ENCODE results near the gene ETNK1.

Gene ETNK1

DNA sequence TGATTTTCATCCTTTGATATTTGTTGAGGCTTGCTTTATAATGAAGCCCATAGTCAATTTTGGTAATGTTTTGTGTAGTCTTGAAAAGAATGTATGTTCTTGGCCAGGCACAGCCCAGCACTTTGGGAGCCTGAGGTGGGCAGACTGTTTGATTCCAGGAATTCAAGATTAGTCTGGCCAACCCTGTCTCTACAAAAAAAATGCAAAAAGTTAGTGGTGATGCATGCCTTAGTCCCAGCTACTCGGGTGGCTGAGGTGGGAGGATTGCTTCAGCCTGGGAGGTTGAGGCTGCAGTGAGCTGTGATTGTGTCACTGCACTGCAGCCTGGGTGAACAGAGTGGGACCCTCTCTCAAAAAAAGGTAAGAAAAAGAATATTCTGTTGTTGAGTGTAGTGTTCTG lies 10.8 kb downstream of the ETNK1 start:
- no peak for DNase-seq

DNA sequence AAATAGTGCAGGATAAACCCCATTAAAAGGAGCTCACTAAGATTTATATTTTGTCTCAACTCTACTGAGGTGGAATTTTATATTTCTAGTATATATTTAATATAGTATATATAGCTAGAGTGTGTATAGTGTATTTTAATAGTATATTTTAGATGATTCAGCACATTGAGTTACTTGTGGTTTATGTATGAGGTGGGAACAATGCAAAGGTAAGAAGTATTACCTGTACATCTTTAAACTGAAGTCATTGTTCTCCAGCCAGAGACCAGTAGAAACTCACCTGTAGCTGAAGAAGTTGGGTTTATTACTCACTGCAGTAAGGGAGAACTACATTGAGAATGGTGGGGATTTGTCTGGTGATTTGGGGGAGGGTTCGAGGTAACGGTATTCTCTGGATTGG lies 15.9 kb downstream of the ETNK1 start:
- no peak for DNase-seq

DNA sequence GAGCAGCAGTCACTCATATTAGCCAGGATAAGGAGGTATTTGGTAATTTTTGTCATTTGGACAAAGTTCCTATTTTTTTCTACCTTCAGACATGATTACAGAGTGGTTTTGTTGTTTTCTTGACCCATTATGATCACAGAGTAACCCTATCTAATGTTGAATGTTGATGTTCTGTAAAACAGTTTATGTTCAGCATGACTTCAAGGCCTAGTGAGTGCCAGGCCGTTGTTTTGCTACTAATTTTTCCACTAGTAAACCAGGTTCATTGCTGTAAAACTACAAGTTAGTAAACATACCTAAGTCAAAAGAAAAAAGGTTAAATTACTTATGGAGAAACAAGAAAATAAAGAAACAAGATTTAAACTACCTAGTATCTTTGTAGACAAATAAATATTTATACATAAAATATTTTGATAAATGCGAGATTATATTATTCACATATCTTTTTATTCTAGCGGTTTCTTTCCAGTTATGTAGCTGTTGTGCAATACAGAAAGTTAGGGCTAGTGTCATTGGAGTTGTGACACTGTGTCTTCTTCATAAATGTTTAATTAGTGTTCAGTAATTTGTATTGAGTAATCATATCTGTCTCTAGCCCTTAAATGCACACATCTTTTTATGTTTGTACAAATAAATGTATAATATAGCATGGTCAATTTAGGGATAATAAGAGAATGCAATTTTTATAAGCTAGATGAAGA lies 16.5 kb downstream of the ETNK1 start:
- no peak for DNase-seq

DNA sequence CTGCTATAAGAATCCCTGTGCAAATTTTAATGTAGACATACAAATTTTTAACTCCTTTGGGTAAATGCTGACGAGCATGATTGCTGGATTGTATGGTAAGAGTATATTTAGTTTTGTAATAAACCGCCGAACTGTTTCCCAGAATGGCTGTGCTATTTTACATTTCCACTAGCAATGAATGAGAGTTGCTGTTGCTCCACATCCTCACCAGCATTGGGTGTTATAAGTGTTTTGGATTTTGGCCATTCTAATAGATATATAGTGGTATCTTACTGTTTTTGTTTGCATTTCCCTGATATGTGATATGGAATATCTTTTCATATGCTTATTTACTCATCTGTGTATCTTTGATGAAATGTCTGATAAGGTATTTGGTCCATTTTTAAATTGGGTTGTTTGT lies 23.7 kb downstream of the ETNK1 start:
- no peak for DNase-seq

DNA sequence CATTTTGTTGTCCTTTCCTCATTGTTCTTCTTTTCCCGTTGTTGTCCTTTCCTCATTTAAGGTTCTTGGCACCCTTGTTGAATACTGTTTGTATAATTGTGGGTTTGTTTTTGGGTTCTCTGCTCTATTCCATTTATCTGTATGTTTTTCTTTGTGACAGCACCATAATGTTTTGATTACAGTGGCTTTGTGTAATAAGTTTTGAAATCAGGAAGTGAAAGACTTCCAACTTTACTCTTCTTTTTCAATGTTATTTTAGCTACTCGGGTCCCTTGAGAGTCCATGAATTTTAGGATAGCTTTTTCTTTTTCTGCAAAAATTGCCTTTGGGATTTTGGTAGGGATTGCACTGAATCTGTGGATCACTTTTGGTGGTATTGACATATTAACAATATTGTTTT lies 28.1 kb downstream of the ETNK1 start:
- DNase-seq: no peak

DNA sequence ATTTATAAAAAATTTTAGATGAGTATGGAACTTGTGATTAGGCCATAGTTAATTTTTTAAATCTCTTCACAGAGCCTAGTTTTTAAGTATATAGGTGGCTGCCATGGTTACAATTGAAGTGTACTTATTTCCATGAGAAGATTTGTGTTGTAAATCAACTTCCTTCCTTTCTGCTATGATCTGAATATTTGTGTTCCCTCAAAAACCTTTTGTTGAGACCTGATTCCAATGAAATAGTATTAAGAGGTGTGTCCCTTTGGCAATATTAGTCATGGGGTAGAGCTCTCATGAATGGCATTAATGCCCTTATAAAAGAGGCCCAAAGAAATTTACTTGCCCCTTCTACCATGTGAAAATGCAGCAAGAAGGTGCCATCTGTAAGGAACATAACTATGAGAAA lies 28.8 kb downstream of the ETNK1 start:
- DNase-seq: no peak

DNA sequence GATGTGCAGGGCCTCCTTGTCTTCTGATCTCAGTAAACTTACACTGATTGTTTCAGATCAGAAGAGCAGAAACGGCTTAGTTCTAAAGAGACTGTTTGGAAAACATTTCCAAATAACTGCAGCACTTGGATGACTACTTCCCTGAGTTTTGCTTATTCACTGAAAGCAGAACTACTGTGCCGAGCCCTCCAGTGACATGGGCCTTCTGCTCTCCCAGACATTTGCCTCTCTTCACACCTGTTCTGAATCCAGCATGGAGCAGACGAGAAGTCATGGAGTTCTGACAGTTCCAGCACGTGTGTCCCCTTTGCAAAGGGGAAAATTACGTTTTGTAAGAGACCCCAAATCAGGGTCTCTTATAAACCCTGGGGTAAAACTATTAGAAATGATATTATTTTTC lies 31.4 kb downstream of the ETNK1 start:
- DNase-seq: no peak

DNA sequence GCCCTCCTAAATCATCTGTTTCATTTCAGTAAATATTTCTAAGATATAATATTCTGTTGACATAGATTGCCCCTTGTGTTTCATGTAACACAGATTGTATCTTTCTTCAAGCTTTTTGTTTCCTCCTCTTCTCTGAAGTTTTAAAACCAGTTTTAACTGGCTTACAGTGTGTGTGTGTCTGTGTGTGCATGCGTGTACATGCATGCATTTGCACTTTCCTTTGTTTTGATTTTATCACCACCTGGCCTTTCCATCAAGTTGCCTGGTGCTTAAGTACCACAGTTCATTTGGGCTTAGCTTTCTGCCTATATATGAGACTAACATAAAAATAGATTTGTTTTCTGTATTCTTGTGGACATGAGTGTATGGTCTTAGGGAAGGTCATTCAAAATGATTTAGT lies 31.9 kb downstream of the ETNK1 start:
- no peak for DNase-seq

DNA sequence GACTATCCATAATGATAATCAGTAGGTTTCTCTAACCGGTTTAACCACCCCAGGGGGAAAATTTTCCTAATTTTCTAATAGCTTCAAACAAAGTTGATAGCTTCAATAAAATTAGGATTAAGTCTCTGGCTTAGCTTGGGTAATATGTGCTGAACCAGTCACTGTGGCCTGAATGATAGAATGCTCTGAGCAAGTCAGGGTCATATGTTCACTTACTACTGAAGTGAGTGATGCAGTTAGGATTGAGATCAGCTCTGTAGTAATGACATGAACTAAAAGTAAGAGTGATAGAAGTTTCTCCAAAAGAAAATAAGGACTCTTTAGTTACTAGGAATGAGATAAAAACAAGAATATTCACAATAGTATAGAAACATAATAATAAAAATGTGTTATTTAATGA lies 32.6 kb downstream of the ETNK1 start:
- DNase-seq: no peak

DNA sequence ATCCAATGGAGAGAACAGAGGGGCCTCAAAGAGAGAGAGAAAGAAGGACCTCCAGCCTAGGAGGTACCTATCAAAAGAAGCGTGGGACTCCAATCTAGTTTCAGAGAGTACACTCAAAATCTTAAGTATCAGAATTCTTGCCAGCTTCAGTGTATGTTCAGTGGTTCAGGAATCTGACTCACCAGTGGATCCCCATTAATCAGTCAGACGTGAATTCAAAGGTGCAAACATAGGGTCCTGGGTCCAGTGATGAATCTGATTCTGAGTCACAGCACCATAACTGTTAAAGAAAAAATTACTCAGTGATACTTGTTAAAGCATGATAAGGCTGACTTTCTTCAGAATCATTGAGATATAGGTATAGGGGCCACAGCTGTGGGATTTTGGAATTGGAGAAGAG lies 33.2 kb downstream of the ETNK1 start:
- DNase-seq: no peak

DNA sequence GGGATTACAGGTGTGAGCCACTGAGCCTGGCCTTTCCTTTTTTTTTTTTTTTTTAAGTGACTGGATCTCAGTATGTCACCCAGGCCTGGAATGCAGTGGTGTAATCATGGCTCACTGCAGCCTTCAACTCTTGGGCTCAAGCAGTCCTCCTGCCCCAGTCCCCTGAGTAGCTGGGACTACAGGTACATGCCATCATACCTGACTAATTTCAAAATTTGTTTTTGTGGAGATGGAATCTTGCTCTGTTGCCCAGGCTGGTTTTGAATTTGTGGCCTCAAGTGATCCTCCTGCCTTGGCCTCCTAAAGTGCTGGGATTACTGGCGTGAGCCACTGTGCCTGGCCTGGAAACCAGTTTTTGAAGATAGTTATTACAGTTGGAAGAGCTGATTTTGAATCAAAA lies 37.4 kb downstream of the ETNK1 start:
- no peak for DNase-seq

DNA sequence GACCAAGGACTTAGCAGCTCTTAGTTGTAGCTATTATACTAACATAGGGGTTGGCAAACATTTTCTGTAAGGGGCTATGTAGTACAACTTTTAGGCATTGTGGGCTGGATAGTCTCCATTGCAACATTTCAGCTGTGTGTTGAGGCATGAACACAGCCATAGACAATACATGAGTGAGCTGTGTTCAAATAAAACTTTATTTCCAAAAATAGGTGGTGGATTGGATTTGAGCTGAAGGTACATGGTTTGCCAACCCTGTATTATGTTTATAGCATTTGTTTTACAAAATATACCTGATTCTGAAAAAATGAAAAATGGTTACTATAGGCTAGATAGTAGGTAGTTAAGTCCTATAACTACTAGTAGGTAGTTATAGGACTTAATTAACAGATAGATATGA lies 40.5 kb downstream of the ETNK1 start:
- DNase-seq: no peak

DNA sequence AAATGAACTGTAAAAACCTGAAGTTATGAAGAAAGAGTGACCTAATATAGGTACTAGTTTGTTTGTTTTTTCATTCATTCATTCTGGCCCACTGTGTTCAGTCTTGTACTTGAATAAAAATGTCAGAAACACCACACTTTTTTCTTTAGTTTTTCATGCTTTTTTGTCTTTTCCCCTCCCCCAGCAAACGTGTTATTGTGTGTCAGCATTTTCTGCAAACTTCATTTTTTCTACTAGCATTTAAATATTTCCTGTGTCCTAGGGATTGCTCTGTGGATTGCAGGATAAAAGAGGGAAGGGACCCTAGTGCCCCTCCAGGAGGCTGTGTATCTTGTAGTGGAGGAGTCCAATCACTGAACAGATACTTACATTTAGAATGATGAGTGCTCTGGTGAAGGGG lies 42.2 kb downstream of the ETNK1 start:
- no peak for DNase-seq

DNA sequence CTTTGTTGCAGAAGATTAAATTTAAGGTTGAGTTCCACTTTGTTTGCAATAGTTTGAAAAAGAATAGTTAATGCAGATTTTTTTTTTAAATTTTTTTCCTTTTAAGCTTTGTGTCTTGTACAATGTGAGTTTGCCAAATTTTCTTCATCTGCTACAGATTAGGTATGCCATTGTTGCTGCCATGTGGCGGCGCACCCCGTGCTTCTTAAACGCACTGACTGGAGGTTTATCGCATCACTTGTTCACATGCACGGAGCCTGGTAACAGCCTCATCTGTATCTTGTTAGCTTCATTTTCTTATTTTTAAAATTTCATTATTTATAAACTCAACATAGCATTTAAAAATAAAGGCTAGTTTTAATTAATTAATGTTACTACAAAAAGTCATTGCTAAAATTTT lies 43.5 kb downstream of the ETNK1 start:
- DNase-seq: no peak

DNA sequence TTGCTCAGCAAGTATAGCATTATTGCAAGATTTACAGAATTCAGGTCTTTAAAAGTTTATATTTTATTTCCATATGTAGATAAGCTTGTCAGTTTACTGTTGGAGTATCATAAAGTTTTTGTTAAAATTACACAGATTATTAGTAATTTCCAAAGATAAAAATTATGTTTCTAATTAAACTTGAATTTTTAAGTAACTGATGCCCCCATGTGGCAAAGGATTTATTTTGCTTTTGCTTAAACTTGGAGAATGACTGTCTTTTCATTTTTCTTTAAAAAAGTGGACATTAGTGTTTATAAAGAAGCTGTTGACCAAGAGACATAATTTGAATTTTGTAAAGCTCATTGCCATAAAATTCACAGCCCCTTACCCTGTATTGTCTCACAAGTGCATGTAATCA lies 45.8 kb downstream of the ETNK1 start:
- DNase-seq: no peak

DNA sequence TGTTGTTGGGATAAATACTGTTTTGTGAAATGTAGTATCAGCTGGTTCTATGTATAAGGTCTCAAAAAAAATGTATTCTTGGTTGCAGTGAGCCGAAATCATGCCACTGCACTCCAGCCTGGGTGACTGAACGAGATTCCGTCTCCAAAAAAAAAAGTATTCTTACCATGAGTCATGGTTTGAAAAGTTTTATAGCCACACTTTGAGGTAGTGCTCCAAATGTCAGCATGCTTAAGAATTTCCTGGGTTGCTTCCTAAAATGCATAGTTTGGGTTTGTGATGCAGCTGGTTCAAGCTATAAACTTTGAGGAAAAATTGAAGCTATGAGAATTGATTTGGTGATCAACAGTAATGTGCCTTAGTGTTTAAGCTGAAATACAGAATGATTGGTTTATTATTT lies 48.0 kb downstream of the ETNK1 start:
- DNase-seq: no peak

DNA sequence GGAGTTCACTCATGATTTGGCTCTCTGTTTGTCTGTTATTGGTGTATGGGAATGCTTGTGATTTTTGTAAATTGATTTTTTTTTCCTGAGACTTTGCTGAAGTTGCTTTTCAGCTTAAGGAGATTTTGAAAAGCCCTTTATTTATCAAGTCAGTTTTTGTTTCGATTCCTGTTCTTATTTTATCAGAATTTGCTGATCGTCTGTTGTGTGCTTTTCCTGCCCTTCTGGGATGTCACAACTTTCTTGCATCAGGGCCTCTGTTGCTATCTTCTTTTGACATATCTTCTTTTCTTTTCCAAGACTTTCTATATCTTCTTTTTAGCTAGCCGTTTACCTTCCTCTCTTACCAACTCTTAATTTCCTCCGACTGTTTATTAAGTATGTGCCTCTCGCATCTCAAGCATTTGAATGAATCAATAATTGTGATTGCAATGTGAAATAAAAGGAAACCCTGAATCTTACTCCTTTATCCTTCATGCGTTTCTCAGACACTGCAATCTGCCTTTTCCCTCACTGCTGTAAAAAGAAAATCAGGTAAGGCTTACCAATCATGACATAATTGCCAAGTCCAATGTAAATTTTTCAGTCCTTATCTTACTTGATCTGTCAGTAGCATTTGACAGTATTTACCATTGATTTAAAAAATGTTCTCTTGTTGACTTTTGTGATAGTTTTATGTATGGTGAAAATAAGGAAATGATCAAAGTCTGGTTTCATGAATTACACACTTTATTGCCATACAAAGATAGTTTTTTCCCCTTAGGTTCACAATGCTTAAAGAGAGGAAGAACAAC lies 53.0 kb downstream of the ETNK1 start:
- no peak for DNase-seq

DNA sequence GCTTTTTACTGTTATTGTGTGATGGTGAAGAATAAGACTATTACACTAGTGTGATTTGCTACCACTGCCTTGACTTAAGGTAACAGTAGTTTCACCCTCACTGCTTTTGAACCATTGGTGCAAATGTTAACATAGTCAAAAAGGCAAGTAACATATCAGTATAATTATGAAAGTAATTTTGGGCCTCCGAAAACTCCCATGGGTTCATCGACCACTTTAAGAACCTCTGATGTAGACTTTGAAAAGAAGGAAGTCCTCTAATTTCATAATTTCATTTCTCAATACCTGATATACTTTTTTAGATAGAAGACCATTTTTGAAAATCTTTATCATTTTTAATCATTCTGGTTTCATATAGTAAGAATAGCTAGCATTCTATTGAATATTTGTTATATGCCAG lies 57.7 kb downstream of the ETNK1 start:
- DNase-seq: no peak

DNA sequence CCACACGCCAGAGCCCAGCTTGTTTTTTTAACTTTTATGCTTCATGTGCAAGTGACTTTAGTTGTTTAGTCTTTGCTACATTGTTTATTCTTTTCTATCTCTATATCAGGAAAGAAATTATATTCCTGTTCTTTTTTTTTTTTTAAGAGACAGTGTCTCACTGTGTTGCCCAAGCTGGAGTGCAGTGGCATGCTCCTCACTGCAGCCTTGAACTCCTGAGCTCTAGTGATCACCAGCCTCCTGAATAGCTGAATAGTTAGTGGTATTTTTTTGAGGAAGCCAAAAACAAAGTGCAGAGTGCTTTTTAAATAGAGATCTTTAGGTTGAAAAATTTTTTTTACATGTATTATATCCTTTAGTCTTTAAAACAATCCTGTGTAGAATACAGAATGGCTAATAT lies 58.2 kb downstream of the ETNK1 start:
- no peak for DNase-seq

DNA sequence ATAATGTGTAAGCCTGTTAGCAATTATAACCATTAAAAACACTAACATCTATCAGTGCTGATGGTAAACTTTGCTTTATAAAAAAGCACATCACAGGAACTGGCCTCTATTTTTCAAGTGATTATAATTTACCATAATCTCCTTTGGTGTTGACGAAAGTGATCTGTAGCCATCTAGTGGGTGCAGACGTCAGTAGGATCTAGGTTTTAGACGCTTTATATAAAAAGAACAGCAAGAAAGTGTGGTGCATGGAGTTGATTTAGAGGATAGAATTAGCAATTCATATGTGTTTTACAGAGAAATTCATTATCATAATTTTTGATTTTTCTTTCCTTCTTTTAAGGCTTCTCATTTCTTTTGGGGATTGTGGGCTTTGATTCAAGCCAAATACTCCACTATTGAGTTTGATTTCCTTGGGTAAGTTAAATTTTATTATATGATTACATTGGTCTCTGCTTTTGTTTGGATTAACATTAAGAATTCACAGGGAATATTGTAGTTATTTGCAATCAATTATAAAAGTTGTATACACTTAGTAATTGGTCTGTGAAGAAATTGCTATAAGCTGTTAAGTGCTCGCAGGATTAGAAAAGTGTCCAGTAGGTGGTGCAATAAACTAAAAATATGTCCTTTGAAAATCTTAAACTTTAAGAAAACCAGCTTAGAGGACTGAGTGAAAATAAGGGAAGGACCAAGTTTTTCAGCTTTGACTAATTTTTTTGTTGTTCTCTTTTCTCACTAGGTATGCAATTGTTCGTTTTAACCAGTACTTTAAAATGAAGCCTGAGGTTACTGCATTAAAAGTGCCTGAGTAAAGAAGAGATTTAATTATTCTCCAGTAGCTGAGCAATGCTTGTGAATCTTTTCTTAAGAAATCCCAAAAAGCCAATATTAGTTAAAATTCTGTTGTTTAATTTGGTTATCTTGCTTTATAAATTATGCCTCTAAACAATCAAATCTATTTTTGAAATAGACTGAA lies 59.5 kb downstream of the ETNK1 start:
- no peak for DNase-seq

DNA sequence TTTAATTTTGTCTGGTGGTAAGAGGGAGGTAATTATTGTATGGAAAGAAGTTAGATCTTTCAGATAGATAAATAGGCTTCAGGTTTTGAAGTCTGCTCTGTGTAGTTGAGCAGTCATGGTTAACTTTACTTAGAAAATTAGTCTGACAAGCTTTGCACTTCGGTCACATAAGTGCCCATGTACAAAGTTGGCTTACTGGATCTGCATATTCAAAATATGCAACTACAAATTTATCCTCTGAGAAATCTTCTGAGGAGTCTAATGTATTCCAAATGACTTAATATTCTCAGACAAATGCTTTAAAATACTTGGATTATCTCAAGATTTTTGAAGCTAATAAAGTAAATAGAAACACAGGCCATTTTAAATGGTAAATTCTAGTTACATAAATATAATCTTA lies 61.2 kb downstream of the ETNK1 start:
- DNase-seq: no peak

DNA sequence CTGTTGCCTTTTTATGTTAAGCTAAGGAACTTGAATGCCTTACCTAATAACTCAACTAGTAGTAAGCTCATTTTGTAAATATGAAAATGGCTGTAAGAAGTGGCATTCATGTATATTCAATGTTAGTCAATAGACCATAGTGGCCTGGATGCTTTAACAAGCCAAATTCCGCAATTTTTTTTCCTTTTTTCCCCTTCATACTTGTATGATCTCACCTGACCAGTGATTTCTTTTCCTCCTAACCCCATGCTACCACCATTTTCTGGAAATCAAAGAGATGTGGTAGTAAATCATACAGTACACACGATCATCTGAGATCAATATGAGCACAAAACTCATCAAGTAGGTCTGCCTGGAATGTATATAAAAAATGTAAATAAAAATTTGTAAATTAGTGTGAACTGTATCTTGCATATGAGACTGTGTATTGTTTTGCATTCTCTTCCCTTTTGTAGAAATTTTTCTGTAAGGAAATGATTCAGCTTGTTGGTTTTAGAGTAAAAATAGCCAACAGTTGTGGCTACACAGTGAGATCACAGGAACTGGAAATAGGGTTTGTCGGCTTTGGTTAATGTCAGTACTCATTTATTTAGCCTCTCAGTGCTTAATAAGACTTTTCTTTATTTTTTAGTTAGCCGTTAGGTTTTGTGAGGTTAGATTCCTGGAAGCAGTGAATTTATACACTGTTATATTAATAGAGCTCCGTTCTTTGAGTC lies 62.5 kb downstream of the ETNK1 start:
- DNase-seq: no peak

DNA sequence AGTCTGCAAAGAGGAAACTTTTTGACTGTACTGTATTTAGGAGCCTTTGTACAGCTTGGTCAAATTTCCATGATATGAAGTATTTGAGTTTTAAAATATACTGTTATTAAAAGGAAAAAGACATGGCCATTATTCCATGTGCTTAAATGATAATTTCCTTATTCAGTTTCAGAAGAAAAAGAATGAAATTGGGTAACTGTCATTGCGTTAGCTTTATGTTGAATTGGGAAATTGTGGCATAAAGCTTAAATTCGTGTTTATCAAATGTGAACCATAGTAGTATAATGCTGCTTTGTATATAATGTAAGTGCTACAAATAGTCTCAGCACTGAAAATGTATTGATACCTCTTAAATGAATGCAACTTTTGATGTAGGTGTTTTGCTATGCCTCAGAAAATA lies 64.9 kb downstream of the ETNK1 start:
- DNase-seq: no peak

Measured in right forelimb (tissue), 1 donor.